GM19468 (cell line): ENCODE measurements around the gene SCCPDH.
"Not testable (repeated sequence)": the region's sequence is repeated elsewhere in the genome, so short reads cannot be mapped to it uniquely, and the experiment has no call there.

Experiments used
- ATAC-seq: cut with Tn5 transposase; IDR thresholded peaks from one replicate; pipeline ENCODE4 v1.9.1; 2021; ENCODE audit warnings: mild to moderate bottlenecking, moderate library complexity, moderate number of reproducible peaks; ENCODE audit not compliant: unreplicated experiment; ENCODE audit errors: extremely low read depth

The SCCPDH gene

DNA sequence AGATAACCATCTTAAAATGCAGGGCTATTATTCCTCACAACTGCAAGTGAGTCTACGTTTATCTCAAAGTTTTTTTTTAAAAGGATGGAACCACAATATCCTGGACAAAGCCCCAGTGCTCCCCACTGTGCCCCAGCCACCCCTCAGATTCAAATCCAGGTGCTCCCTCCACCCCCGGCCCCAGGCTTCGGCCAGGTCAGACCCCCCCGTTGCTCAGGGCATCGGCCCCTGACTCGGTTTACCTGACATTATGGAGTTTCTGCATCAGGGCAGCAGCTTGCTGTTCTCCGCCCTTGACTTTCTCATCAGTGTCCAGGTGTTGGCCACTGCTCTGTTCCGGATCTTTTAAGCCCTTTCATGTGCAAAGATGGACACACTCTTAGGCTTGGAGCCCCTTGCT, 72.9 kb downstream of the SCCPDH start:
- ATAC-seq: no peak

DNA sequence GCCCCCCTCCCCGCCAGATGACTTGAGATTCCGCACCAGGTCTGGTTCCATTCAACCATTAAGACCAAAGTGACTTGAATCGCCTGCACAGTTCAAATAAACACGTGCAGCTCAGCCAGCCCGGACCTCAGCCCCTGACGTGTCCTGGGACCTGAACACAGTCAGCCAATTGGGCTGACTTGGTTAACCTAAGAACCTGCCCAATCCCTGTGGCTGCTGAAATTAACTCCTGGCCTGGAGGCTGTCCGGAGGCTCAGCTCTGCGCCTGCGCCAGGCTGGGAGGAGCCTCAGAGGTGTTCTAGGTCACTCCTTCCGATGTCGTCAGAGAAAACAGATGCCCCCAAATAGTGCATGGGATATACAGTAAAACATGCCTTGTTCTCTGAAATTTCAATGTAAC, 73.4 kb downstream of the SCCPDH start:
- ATAC-seq: no peak

DNA sequence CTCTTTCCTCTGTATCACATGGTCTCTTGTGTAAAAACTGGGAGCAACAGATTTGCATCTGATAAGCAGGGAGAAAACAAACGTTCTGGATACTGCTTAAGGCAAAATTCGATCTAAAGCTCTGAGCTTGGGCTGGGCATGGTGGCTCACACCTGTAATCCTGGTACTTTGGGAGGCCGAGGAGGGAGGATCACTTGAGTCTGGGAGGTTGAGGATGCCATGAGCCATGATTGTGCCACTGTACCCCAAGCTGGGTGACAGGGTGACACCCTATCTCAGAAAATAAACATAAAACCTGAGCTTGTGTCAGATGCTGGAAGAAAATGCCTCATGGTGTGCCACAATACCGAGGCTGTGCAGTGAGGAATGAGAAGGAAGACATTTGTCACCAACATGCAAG, 73.9 kb downstream of the SCCPDH start:
- no peak for ATAC-seq

GRCh38 chr1:246798606-246799496, 74.6 kb downstream of the SCCPDH start:
- no peak for ATAC-seq

- no peak for ATAC-seq
Observed at GRCh38 chr1:246800356-246800755, 76.1 kb downstream of the SCCPDH start.

DNA sequence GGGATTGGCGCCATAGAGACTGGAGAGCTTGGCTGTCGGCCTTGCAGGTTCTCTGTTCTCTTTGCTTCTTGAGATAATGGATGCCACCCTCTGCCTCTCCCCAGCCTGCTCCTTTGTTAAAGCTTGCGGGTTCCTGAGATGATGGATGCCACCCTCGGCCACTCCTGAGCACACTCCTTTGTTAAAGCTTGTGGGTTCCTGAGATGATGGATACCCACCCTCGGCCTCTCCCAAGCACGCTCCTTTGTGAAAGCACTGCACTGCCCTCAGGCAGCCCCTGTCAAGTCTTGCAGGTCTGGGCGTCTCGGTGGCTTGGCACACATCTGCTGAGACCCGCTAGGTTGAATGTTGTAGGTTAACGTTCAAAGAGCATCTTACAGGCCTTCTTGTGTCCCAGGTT, 76.5 kb downstream of the SCCPDH start:
- no peak for ATAC-seq

- no peak for ATAC-seq
Observed at GRCh38 chr1:246801241-246802020, 77.2 kb downstream of the SCCPDH start.

GRCh38 chr1:246803373-246803772, 79.2 kb downstream of the SCCPDH start:
- no peak for ATAC-seq

GRCh38 chr1:246803883-246804282, 79.7 kb downstream of the SCCPDH start:
- no peak for ATAC-seq

GRCh38 chr1:246805135-246805716, 81.0 kb downstream of the SCCPDH start:
- no peak for ATAC-seq

GRCh38 chr1:246809473-246809872, 85.3 kb downstream of the SCCPDH start:
- no peak for ATAC-seq

DNA sequence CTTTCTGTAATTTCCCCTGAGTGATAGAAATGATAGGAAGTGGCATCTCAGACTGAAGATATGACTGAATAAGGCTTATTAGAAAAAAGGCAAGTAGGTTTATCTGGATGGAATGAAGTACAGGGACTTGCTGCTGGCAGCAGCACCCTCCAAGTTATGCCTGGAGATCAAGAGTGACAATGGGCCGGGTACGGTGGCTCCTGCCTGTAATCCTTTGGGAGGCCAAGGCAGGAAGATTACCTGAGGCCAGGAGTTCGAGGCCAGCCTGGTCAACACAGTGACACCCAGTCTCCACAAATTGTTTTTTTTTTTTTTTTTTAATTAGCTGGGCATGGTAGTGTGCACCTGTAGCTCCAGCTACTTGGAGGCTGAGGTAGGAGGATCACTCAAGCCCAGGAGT, 87.8 kb downstream of the SCCPDH start:
- no peak for ATAC-seq

- ATAC-seq: not testable (repeated sequence)
Observed at GRCh38 chr1:246813325-246813724, 89.1 kb downstream of the SCCPDH start.

DNA sequence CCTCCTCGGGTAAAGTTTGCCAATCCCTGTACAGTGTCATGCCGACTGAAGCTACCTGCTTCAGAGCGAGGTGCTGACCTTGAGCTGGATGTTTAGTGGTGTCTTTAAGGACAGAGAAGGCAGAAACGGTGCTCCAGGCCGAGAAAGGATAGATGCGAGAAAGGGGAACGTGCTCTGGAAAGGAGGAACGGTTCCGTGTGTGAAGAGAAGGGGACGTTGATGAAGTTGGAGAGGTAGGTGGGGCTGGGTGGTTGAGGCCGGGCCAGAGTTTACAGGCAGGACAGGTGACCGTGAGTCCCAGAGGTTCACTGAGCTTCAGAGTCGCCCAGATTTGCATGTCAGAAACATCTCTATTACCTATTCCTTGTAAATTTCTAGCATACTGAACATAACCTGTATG, 90.7 kb downstream of the SCCPDH start:
- ATAC-seq: no peak

- ATAC-seq: no peak
Observed at GRCh38 chr1:246815693-246816270, 91.6 kb downstream of the SCCPDH start.
